Central memory CD8-positive, alpha-beta T cell (primary cell): ENCODE results near the gene CROCC2.
"Not testable (repeated sequence)": the region's sequence is repeated elsewhere in the genome, so short reads cannot be mapped to it uniquely, and the experiment has no call there.

ENCODE experiments used
- ATAC-seq: fragments of 150-1000 bp; cut with Tn5 transposase; replicated peaks from 2 replicates; pipeline ENCODE4 v1.10.0; 2022; ENCODE audit warnings: mild to moderate bottlenecking, moderate FRiP score, moderate number of reproducible peaks; ENCODE audit not compliant: poor library complexity, severe bottlenecking; ENCODE audit errors: extremely low read depth
- DNase-seq, 2 donors: peaks; one replicate each; pipeline ENCODE4 v3.0.0; 2021; ENCODE audit warnings: low spot score in 2 of 2
- H3K27ac Mint-ChIP-seq: one replicate; pipeline ENCODE4 v1.8.0; 2022; ENCODE audit warnings: low read depth, mild to moderate bottlenecking, moderate library complexity, mixed read lengths
- H3K27me3 Mint-ChIP-seq: one replicate; pipeline ENCODE4 v1.8.0; 2022; ENCODE audit warnings: mixed read lengths
- H3K36me3 Mint-ChIP-seq: one replicate; pipeline ENCODE4 v1.8.0; 2022; ENCODE audit warnings: mild to moderate bottlenecking, moderate library complexity, mixed read lengths; ENCODE audit not compliant: insufficient read depth
- H3K4me1 Mint-ChIP-seq: one replicate; pipeline ENCODE4 v1.8.0; 2022; ENCODE audit warnings: mixed read lengths
- H3K4me3 Mint-ChIP-seq: one replicate; pipeline ENCODE4 v1.8.0; 2022; ENCODE audit warnings: mild to moderate bottlenecking, moderate library complexity, mixed read lengths
- H3K9me3 Mint-ChIP-seq: one replicate; pipeline ENCODE4 v1.8.0; 2022; ENCODE audit warnings: mixed read lengths

CROCC2 gene

DNA sequence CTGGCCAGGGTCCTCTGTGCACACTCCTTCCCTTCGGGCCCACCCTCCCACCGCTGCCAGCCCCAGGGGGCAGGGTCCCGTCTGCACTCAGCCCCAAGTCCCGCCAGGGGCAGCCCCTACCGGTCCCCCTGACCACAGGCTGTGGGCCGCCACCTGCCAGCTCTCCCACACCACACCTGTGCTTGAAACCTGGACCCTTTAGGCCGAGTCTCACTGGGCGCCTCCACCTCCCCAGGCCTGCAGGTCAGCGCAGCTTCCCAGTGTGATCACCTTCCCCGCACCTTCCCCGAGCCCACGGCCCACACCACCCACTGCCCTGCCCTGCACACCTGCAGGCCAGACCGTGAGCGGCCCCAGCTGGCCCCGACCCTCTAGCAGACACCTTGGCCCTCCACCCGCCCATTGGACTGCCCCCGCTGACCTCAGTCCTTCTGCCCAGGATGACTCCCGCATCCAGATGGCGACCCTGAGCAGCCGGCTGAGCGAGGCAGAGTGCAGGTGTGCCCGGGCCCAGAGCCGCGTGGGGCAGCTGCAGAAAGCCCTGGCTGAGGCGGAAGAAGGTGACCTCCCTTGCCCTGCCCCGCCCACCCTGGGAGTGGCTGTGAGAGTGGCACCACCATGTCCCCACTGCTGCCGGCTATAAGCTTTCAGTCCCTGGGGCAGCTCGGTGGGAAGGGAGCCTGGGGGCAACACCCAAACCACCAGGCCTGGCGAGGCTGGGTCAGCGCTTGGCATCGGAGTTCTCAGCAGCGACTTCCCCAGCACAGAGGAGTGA is 61.0 kb downstream of the CROCC2 start:
- peaks cover 17% of the 10 kb centered on the region for H3K27me3 Mint-ChIP-seq
- no peak for ATAC-seq
- H3K36me3 Mint-ChIP-seq = no peaks in the 10 kb centered on the region
- H3K9me3 Mint-ChIP-seq = no peaks in the 10 kb centered on the region
- H3K4me1 Mint-ChIP-seq = no peaks in the 10 kb centered on the region
- no peak overlapping the region for H3K4me3 Mint-ChIP-seq
- no peak overlapping the region for H3K27ac Mint-ChIP-seq
- DNase-seq = no peak

DNA sequence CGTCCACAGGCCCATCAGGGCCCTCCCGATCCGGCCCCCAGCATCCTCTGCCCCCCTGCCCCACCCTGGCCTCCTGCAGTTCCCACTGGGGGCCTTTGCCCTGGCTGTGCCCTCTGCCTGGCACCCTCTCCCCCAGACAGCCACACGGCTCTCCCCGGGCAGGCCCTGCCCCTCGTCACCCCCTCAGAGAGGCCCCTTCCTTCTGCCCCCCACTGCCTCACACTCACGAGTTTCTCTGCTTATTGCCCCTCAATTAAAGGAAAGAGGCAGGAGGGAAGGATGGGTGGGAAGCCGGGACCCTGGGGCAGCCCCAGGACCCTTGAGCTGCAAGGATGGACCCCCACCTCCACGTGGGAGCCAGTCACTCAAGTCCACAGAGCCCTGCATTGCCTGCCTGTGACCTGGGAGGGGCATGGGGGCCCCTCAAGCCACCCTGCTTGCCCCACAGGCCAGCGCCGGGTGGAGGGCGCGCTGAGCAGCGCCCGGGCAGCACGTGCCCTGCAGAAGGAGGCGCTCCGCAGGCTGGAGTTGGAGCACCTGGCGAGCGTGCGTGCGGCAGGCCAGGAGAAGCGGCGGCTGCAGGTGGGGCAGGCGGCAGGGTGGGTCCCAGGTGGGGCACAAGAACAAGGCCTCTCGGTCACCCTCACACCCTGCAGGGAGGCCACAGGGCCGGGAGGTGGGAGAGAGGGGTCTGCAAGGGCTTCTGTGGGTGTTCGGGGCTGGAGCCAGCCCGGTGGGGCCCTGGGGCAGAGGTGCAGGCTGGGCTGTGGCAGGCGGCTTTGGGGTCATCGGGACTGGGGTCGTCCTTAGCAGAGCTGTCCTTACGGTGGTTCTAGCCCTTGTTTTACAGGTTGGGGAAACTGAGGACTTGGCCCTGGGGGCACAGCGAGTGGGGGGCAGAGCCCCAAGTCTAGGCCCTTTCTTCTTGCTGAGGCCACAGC is 61.8 kb downstream of the CROCC2 start:
- H3K27me3 Mint-ChIP-seq = peaks cover 22% of the 10 kb centered on the region
- H3K4me1 Mint-ChIP-seq = no peaks in the 10 kb centered on the region
- H3K27ac Mint-ChIP-seq = no peak overlapping the region
- no peak for DNase-seq
- no peak overlapping the region for H3K4me3 Mint-ChIP-seq
- H3K9me3 Mint-ChIP-seq = no peaks in the 10 kb centered on the region
- H3K36me3 Mint-ChIP-seq = no peaks in the 10 kb centered on the region
- ATAC-seq = no peak

DNA sequence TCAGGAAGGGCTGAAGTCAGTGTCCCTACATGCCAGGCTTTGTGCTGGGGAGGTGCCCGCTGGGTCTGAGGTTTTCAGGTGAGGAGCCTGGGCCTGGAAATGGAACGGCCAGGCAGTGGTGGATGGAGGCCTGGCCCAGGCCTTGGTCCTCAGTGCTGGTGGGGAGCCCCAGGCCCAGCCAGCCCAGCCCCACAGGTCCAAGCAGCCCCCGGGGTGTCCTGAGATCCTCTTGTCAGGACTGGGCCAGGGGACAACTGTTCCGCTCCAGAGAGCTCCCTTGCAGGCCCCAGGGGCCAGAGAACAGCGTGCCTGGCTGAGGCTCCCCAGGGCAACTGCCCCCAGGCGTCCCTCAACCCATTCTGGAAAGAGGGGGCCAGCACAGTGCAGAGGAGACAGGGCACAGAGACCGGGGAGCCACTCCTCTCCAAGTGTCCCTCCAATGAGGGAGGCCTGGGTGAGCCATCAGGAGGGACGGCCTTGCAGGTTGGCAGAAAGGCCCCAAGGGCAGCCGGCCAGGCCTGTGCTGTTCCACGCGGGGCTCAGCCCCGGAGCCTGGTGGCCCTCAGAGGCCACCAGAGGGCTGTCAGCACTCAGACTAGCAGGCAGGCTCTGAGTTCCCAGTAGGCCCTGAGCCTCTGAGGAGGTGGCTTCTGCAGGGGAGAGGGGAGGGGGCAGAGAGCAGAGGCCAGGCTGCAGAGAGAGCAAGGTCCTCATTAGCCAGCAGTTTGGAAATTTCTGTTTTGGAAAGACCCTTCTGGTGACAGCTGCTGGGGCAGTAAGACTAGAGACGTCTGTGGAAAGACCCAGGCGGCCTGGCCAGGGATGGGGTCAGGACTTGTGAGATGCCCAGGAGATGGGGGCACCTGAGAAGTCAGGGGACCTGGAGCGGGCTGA is 62.8 kb downstream of the CROCC2 start:
- H3K4me1 Mint-ChIP-seq = no peaks in the 10 kb centered on the region
- H3K27ac Mint-ChIP-seq = no peak overlapping the region
- no peaks in the 10 kb centered on the region for H3K9me3 Mint-ChIP-seq
- no peak overlapping the region for H3K4me3 Mint-ChIP-seq
- no peaks in the 10 kb centered on the region for H3K36me3 Mint-ChIP-seq
- no peak for DNase-seq
- ATAC-seq = no peak
- H3K27me3 Mint-ChIP-seq = peaks cover 28% of the 10 kb centered on the region

DNA sequence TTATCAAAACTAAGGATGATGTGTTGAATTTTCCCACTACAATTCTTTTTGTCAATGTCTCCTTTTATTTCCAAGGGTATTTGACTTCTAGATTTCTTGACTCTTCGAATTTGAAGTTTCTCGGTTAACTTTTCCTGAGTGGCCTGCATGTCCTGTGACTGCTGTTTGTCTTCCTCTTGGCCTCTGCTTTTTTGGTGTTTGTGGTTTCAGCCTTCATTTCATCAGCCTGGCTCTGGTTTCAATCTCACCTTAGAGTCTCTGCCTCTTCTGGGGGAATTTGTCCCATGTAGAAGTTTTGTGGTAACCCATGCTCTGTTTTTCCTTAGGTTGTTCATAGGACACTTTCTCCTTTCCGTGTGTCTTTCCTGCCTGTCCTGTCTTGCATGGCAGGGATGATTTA is 64.0 kb downstream of the CROCC2 start:
- no peak overlapping the region for H3K27ac Mint-ChIP-seq
- H3K9me3 Mint-ChIP-seq = no peaks in the 10 kb centered on the region
- ATAC-seq (no peak), DNase-seq (no peak)
- H3K4me3 Mint-ChIP-seq = no peak overlapping the region
- H3K4me1 Mint-ChIP-seq = no peaks in the 10 kb centered on the region
- H3K27me3 Mint-ChIP-seq = peaks cover 39% of the 10 kb centered on the region
- no peaks in the 10 kb centered on the region for H3K36me3 Mint-ChIP-seq

GRCh38 chr2:240970816-240971215 is 64.7 kb downstream of the CROCC2 start:
- Mint-ChIP-seq H3K4me3 (no peak overlapping the region), H3K36me3 (no peaks in the 10 kb centered on the region), H3K9me3 (no peaks in the 10 kb centered on the region), H3K4me1 (no peaks in the 10 kb centered on the region), H3K27me3 (peaks cover 43% of the 10 kb centered on the region), H3K27ac (no peak overlapping the region)
- ATAC-seq (no peak), DNase-seq (no peak)

- H3K27me3 Mint-ChIP-seq = peaks cover 43% of the 10 kb centered on the region
- H3K4me3 Mint-ChIP-seq = no peak overlapping the region
- ATAC-seq (no peak), DNase-seq (no peak)
- H3K4me1 Mint-ChIP-seq = no peaks in the 10 kb centered on the region
- no peaks in the 10 kb centered on the region for H3K9me3 Mint-ChIP-seq
- H3K27ac Mint-ChIP-seq = no peak overlapping the region
- no peaks in the 10 kb centered on the region for H3K36me3 Mint-ChIP-seq
Measured at GRCh38 chr2:240972201-240972600, 66.1 kb downstream of the CROCC2 start.

GRCh38 chr2:240972636-240973521 is 66.7 kb downstream of the CROCC2 start:
- DNase-seq (no peak), ATAC-seq (no peak)
- Mint-ChIP-seq H3K27ac (no peak overlapping the region), H3K27me3 (peaks cover 43% of the 10 kb centered on the region), H3K9me3 (no peaks in the 10 kb centered on the region), H3K4me3 (no peak overlapping the region), H3K36me3 (no peaks in the 10 kb centered on the region), H3K4me1 (no peaks in the 10 kb centered on the region)

GRCh38 chr2:240974771-240975572 is 68.8 kb downstream of the CROCC2 start:
- Mint-ChIP-seq H3K4me1 (no peaks in the 10 kb centered on the region), H3K9me3 (no peaks in the 10 kb centered on the region), H3K4me3 (no peak overlapping the region), H3K36me3 (no peaks in the 10 kb centered on the region), H3K27ac (no peak overlapping the region), H3K27me3 (peaks cover 43% of the 10 kb centered on the region)
- DNase-seq = no peak
- no peak for ATAC-seq

- peaks cover 39% of the 10 kb centered on the region for H3K27me3 Mint-ChIP-seq
- not testable (repeated sequence) for DNase-seq, ATAC-seq, H3K4me1 Mint-ChIP-seq, H3K9me3 Mint-ChIP-seq, H3K27ac Mint-ChIP-seq, H3K36me3 Mint-ChIP-seq, H3K4me3 Mint-ChIP-seq
Measured at GRCh38 chr2:240975903-240976302, 69.8 kb downstream of the CROCC2 start.

- H3K36me3 Mint-ChIP-seq = no peaks in the 10 kb centered on the region
- no peak overlapping the region for H3K27ac Mint-ChIP-seq
- H3K4me1 Mint-ChIP-seq = no peaks in the 10 kb centered on the region
- peaks cover 9% of the 10 kb centered on the region for H3K27me3 Mint-ChIP-seq
- no peak overlapping the region for H3K4me3 Mint-ChIP-seq
- DNase-seq = no peak
- ATAC-seq = no peak
- no peaks in the 10 kb centered on the region for H3K9me3 Mint-ChIP-seq
Measured at GRCh38 chr2:240981280-240981679, 75.1 kb downstream of the CROCC2 start.
